ENCODE measurements around the gene COL28A1.

COL28A1 gene

DNA sequence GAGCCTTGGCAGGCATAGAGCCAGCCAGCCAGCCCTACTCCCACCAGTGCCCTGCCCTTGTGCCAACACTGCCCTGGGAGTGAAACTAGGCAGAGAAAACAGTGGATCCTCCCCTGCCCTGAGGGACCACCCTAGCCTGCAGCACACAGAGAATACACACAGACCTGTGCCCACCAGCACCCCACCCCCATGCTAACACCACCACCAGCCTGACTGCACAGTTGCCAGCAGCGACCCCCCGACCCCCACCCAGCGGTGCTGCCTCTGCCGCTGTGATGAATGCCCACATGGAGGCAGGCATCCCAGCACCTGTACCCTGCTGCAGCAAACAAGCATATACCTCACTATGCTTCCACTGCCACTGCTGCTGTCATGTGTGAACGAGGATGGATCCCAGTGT lies 21.6 kb upstream of the COL28A1 start:
- no peak for DNase-seq

DNA sequence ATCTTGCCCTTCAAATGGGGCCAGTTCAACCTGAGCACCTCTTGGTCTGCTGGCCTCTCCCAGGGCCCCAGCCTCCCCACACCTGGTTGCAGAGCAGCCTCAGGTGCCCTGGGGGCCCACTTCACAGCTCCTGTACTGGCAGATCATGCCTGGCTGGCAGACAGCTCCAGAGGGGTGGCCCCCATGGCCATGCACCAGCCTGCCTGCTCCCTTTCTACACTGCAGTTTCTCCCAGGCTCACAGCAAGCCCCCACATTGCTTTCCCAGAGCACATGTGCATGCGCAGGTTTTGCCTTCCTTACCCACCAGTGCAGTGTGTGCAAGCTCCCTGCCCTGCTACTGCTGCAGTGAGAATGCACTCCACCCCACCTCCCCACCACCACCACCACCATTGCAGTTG lies 21.2 kb upstream of the COL28A1 start:
- no peak for DNase-seq

DNA sequence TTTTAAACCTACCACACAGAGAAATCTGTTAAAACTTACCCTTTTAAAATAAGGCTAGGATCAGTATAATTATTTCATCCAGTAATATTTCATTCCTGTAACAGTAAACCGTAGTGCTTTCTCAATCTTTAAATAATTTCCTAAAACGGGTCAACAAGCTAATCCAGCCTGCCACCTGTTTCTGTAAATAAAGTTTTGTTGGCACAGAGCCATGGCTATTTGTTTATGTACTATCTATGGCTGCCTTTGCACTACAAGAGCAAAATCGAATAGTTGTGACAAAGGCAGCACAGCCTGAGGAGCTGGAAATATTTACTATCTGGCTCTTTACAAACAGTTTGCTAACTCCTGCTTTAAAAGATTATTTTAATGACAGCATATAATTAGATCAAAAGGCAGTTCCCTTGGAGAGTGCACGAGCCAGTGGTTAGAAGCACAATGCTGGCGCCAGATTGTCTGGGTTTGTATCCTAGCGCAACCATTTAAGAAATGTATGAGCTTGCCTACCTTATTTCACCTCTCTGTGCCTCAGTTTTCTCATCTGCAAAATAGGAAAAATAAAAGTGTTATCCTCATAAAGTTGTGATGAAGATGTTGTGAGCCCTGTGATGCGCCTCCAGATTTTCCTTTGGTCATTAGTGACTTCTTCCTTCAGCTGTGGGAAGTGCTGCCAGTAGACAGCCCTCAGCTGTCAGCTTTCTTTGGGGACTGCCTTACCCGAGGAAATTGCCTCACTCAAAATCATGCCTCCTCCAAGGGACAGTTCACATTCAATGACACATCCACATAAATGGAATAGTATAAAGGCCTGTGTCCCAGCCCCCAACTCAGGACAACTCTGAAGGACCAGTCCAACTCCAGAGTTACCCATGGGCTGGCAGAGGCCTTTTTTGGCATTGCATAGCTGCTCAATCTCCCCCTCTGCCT lies 19.2 kb upstream of the COL28A1 start:
- DNase-seq, result peak; percentile 84

DNA sequence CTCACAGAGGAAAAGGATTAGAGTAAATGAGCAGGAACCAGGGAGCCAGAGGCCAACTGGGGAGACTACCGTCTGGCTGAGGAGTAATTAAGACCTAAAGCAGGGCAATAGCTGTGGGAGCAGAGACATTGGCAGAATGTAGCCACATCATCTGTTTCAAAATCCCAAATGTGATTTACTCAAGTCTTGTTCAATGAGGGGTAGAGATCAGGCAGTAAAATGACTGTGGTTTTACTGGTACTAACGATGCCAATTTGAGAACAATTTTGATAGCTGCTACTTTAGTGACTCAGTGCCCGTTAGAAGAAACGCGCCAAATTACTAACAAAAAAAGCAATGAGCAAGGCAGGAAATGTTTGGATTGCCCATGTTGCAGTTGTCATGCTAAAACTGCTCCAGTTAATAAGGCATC lies 18.4 kb upstream of the COL28A1 start:
- no peak for DNase-seq

DNA sequence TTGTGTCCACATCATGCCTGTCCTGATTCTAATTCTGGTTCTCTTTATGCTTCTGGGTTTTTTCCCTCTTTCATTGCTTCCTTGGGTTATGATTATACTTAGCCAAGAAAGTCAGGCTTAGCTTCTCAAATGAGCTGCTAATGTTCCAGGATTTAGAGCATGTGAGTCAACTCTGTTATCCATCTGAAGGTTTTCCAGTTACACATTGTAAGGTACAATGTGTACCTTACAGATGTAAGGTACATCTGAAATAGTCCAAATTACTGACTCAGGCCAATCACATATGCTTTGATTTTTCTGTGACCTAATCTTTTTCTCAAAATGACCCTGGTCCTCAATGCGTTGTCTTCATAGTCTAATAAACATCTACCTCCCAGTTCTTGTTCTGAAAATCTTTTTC lies 17.7 kb upstream of the COL28A1 start:
- DNase-seq, result no peak

DNA sequence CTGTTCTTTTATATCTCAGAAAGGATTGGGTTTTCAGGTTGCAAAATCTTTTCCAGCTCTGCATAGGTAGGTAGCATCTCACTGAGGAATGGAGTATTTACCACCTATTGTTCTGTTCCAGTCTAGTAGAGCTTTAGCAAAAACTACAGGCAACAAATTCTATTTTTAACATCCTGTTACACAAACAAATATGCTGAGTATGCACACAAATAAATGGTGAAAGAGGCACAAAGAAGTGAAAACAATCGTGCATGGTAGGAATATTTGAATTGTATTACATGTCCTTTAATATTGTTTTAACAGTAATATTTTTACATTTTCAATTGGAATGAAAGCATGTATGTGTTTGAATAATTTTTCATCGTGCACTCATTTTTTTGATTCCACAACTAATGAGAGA lies 16.5 kb upstream of the COL28A1 start:
- DNase-seq, result no peak

DNA sequence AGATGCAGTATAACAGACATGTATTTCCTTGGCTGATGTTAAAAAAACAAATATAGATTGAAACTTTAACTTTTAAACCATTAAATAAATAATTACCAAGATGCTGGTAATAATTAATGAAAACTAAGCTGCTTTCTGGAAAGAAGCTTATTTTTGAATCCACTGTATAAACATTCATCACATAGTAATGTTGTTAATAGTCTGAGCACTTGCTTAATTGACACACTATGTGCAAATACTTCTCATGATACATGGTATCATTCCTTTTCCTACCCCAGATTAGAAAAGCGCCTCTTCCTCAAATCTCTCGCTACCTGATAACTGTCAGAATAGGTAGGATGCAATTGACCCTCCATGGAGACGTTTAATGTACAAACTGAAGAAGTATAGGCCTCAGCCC lies 15.0 kb upstream of the COL28A1 start:
- no peak for DNase-seq

DNA sequence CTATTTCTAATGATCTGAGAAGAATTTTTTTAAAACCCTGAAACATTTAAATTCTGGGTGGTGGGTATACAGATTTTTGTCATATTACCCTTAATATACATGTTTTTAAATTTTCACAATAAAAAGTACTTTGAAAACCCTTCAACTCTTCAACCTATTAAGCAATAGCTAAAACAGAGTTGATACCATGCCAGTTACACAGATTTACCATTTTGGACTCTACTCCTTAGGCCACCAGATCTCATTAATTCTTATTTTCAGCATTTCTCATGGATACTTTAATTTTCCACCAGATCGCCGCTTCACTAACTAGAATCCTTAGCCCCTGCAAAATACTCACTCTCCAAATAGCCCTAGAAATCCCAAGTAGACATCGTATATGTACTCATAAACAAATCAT lies 12.7 kb upstream of the COL28A1 start:
- DNase-seq, result no peak

DNA sequence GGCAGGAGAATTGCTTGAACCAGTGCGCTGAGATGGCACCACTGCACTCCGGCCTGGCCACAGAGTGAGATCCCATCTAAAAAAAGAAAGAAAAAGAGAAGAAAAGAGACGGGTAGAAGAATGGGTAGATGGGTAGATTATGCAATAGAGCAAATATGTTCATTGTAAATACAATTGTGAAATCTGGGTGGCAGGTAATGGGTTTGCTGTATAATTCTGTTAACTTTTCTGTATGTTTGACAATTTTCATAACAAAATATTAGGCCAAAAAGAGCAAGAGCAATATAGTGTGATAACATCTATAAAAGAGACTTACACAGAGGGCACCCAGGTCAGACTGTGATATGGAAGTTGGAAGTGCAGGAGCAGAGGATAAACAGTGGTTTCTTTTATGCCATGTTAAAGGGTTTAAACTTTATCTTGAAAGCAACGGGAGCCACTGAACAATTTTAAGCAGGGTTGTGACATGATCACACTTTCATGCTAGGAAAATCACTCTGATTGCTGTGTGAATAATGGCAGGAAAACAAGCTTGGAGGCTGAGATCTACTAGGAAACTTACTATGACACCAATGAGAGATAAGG lies 6.7 kb upstream of the COL28A1 start:
- DNase-seq, result no peak

DNA sequence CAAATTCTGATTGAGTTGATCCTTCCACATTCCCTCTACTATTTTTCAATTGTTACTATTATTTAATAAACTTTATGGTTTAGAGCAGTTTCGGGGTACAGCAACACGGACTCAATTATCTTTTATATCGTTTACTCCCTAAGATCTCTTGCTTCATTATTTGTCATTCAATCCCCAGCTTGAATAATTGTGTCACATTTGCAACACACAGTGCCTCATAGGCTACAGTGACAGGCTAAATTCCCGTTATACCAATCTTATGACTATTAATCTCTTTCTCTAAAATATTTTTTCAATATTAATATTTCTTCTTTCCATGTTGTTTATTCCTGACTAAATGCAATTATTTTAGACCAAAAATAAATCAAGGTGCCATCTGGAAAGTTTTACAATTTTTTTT lies 4.0 kb upstream of the COL28A1 start:
- no peak for DNase-seq

DNA sequence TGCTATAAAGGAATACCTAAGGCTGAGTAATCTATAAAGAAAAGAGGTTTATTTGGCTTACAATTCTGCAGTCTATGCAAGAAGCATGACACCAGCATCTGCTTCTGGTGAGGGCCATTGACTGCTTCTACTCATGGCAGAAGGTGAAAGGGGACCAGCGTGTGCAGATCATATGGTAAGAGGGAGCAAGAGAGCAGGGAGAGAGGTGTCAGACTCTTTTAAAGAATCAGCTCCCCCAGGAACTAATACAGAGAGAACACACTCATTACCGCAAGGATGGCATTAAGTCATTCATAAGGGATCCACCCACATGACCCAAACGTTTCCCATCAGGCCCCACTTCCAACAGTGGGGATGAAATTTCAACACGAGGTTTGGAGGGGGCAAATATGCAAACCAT lies 3.5 kb upstream of the COL28A1 start:
- DNase-seq, result no peak

DNA sequence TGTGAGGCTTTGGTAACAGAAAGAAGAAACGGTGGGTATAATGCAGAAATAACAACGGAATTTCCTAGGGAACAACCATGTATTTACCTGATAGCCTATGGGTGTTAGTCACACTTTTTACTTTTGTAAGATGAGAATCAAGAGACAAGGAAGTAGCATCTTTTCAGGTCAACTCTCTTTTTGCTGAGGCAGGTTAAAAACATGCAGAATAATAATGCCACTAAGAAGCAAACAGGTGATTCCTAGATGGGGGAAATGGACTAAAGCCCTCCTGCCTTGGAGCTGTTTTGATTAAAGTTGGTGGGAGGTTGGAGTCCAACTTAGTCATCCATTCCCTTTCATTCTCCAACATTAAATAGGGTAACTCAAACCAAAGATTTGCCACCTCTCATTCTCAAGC lies 2.0 kb upstream of the COL28A1 start:
- DNase-seq, result no peak

DNA sequence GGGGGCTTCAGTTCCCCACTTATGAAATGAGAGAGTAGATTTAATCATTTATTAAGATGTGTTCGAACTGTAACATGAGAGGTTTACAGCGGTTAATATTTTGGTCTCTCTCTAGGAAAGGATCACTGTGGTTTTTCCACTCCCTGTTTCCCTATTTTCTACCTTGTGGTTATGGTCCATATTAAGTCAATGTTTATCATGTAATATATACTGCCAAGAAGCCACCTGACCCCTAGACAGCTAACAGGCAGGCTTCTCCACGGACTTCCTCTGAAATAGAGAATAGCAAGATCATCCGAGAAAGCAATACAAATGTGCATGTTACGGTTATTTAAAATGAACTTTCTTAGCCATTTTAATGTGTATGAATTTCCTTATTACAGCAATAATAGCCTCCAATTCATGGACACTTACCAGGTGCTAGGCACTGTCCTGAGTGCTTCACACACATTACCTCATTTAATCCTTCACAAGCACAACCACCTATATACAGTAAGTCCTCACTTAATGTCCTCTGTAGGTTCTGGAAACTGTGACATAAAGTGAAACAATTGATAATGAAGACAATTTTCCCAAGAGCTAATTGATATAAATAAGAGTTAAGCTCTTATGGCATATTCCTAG lies 835 bp upstream of the COL28A1 start:
- no peak for DNase-seq

DNA sequence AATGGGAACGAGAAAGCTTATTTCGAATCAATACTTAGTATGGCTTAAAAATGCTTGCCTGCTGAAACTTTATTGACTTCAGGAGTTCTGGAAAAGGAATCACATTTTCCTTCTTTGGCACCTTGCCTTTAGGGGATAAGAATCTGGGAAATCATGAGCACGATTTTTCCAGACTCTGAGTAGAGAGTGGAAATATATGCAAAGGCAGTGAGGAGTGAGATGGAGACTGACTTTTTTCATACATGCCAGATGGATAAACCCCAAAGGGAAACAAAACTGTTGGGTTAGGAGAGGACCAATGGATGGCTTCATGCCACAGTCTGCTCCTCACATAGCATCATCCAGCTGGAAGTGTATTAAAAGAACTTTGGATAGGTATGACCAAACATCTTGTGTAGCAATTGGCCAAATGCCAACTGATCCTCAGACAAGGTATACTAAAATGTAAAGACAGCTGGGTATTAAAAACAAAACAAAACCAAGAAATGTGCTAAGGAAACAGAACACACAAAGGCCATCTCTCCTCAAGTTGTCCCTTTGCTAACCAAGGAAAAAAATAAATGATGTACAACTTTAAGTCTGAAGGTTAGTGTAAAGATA lies 1.7 kb downstream of the COL28A1 start:
- DNase-seq, result no peak

DNA sequence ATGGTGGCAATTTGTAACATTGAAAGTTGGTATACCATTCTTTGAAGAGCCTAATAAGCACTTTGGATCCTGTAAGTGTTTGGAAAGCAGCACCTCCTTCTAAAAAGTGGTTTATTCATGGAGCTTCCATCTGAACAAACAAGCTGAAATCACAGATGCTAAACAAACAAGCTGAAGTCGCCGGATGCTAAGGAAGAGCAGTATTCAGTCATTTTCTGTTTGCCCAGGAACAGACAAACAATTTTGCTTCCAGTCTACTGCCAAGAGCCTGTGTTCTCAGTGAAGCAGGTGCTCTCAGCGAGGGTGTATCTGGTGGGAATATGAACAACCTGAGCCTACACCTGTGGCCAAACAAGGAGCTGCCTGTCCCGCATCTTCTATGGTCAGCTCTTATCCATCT lies 6.3 kb downstream of the COL28A1 start:
- DNase-seq, result peak; percentile 85

DNA sequence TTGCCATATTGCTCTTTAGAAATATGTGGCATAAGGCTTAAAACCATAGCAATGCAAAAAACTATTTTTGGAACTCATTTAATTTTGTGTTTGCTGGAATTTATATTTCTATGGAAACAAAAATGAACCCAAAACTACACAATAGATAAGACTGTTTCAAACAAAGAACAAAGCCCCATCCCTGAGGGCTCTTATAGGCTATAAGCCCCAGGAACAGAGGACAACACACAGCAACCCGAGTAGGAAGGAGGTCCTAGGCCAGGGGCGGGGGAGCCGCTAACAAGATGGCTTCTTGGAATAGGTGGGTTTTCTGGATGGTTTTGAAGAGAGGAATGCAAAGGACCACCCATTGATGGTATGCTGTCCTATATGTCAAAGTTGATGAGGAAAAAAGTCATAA lies 8.6 kb downstream of the COL28A1 start:
- no peak for DNase-seq

DNA sequence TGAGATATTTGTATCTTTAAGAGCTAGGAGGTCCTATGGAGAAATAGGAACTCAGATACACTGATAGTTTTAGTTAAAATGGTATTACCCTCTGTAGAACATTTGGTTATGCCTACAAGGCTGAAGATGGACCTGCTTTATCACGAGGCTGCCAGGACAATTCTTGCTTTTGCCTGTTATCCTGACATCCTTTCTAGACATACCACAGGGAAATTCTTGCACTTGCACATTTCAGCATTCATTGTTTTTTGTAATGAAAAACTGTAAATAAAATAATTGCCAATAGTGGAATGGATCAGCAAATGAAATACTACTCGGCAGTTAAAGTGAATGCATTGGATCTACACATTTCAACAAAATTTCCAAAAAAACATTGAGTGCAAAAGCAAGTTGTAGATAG lies 9.7 kb downstream of the COL28A1 start:
- no peak for DNase-seq

DNA sequence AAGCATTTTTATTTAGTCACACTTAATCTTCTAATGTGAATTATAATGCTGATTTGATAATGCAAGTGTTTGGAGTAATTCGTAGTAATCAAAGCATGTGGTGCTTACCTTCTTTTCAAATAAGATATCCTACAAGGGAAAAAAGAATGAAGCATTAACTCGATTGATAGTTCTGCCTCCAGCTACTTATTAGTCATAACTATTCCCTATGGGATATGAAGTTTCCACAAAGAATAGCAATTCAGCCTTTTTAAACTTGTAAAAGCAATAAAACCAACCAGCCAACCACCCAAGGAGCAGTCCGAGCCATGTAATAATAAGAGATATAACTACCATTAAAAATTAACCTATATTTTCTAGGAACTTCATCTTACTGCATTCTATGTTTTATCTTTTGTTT lies 11.6 kb downstream of the COL28A1 start:
- DNase-seq, result no peak

DNA sequence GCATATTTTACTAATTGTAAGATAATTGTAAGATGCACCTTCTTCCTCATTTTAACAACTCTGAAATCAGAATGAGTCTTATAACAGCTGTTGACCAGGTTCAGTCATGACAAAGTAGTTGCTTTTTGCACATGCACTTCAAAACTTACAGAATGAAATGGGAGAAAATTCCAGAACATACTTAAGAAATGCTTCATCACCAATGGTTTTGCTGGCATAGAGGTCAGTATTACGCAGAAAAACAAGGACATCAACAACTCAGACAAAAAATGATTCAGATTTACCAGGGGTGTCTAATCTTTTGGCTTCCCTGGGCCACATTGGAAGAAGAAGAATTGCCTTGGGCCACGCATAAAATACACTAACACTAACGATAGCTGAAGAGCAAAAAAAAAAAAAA lies 13.3 kb downstream of the COL28A1 start:
- DNase-seq, result no peak

DNA sequence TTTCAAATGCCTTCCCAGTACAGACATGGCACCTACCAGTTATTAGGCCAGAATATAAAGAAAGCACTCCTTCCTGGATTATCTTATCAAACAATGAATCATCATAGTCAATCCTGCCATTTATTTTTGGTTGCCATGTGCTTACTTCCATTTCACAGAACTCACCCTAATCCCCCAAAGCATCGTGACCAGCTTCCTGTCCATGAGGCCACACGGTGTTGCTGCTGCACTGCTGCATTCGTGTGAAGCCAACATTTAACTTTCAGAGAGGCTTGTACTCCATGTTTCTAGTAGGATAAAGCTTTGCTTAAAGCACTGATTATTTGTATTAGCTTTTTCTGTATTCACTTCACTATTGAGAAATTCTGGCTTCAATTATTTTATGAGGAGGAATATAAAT lies 14.4 kb downstream of the COL28A1 start:
- no peak for DNase-seq

DNA sequence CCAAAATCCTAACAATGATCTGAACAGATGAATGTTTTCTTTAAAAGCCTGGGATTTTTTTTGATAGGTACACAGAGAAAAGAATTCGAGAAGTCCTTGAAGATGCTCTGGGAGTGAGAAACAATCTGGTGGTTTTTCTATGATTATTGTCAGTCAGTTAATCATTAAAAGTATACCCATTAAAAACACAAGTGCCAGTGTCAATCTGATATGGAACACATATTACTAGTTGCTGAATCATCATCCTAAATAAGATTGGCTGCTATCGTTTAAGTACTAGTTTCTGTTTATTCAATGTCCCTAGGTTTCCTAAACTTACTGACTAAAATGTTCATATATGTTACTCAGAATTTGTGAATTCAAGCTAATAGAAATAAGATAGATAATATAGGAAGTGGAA lies 16.1 kb downstream of the COL28A1 start:
- no peak for DNase-seq

DNA sequence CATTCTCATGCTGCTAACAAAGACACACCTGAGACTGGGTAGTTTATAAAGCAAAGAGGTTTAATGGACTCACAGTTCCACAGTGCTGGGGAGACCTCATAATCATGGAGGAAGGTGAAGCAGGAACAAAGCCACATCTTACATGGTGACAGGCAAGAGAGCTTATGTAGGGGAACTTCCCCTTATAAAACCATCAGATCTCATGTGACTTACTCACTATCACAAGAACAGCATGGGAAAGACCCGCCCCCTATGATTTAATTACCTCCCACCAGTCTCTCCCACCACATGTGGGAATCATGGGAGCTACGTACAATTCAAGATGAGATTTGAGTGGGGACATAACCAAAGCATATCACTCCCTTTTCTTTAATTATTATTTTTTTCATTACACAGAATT lies 16.6 kb downstream of the COL28A1 start:
- DNase-seq, result no peak

DNA sequence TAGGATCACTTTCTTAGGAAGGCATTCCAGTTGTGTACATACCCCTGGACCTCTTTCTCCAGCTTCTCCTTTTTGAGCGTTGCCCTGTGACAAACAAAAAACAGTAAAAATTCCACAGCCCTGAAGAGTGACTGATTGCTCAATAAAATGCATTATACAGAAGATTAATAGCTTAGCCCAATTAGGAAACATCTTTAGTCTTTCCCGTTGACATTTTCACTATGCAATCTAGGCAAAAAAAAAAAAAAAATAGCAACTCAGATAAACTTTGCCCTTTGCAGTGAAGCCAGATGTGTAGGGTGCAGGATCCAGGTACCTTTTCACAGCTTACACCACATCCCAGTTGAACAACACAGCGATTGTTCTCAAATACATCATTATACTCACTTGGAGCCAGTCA lies 17.9 kb downstream of the COL28A1 start:
- no peak for DNase-seq

DNA sequence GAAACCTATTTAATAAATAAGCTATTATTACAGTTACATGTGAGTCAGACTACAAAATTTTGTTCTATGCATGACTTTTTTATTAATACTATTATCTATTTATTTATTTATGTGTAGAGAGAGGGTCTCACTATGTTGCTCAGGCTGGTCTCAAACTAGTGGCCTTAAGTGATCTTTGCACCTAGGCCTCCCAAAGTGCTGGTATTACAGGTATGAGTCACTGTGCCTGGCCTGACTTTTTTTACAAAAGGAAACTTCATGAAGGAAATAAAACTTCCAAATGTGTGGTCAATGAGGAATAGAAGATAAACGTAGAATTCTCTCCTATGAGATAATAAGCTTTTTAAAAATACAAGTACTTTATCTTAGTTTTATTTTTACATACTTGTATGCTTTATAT lies 19.0 kb downstream of the COL28A1 start:
- DNase-seq, result no peak

Measured in NCI-H345 (cell line).